HG02798 (cell line): Measurements from ENCODE around the gene ESAM.

ENCODE experiments used
- ATAC-seq: cut with Tn5 transposase; IDR thresholded peaks from one replicate; pipeline ENCODE4 v1.9.1; 2021; ENCODE audit warnings: mild to moderate bottlenecking; ENCODE audit not compliant: unreplicated experiment, poor library complexity

Gene ESAM

GRCh38 chr11:124762105-124762623 is at the start of gene ESAM:
Gene ESAM, minus strand, starts transcription at chr11:124762290. Its CDS starts 136 bp downstream, at chr11:124762154.
- ATAC-seq = peak; percentile 70

DNA sequence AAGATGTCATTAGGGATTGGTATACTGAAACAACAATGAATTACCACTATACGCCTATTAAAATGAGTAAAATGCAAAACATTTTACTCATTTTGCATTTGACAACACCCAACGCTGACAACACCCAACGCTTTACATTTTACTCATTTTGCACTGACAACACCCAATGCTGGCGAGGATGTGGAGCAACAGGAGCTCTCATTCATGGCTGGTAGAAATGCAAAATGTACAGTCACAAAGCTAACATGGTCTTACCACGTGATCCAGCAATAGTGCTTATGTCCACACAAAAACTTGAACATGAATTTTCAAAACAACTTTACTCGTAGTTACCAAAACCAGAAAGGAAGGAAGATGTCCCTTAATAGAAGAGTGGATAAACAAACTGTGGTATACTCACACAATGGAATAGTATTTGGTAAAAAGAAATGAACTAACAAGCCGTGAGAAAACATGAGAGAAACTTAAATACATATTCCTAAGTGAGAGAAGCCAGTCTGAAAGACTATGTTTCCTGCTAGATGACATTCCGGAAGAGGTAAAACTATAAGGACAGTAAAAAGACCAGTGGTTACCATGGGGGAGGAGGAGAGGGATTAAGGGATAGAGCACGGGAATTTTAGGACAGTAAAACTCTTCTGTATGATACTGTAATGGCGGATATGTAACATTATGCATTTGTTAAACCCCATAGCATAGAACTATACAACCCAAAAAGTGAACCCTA is 49.5 kb upstream of the ESAM start:
- no peak for ATAC-seq

DNA sequence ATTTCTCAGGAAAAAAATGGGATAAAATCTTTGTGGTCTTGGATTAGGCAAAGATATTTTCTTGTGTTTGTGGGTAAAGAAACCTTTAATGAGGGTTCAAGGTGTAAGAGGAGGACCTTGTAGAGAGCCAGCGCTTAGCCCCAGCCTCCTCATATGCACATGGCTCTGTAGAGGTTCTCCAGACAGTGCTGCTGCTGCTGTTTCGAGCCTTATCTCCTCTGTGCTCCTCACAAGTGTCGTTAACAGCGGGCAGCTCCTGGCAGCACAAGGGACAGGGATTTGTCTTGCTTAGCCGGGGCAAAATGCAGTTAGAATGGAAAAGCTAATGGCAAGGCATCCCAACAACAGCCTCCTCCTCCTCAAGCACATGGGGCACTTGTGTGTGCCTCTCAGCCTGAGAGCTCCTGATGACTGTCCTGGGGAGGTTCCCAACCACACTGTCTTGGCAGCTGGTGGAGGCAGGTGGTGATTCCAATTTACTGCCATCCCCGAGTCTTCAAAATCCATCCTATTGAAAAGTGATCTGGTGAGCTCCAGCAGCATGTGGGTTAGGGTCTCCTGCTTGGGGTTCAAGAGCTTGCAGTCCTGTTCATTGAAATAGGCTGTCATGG is 45.7 kb upstream of the ESAM start:
- ATAC-seq = no peak

DNA sequence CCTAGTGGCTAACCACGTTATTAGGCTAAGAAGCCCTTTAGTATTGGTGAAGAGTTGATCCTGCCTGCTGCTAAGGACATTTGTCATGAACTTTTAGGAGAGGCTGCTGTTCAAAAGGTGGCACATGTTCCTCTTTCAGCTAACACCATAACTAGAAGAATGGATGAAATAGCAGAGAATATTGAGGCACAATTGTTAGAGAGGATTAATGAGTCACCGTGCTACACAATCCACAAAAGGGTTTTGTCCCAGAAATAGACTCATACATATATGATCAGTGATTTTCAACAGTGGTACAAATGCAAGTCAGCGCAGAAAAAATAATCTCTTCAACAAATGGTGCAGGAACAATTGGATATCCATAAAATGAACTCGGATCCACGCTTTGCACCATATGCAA is 45.1 kb upstream of the ESAM start:
- no peak for ATAC-seq

DNA sequence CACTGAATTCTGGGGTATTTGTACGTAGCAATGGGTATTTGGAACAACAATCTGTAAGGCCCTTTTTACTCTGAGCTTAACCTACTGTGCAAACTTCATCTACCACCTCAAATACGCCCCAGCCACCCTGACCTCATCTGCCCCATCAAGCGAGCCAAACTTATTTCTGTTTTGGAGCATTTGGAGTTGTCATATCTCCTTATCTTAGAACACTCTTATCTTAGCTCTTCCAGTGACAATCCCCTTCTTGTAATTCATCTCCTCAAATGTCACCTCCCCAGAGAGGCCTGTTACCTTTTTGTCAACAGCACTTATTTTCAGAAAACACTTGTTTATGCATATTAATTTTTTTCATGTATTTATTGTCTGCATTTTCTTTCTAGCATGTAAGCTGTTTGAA is 42.8 kb upstream of the ESAM start:
- no peak for ATAC-seq

- no peak for ATAC-seq
These were observed 39.7 kb upstream of the ESAM start for GRCh38 chr11:124801636-124802312.

GRCh38 chr11:124801014-124801413 is 38.9 kb upstream of the ESAM start:
- no peak for ATAC-seq

DNA sequence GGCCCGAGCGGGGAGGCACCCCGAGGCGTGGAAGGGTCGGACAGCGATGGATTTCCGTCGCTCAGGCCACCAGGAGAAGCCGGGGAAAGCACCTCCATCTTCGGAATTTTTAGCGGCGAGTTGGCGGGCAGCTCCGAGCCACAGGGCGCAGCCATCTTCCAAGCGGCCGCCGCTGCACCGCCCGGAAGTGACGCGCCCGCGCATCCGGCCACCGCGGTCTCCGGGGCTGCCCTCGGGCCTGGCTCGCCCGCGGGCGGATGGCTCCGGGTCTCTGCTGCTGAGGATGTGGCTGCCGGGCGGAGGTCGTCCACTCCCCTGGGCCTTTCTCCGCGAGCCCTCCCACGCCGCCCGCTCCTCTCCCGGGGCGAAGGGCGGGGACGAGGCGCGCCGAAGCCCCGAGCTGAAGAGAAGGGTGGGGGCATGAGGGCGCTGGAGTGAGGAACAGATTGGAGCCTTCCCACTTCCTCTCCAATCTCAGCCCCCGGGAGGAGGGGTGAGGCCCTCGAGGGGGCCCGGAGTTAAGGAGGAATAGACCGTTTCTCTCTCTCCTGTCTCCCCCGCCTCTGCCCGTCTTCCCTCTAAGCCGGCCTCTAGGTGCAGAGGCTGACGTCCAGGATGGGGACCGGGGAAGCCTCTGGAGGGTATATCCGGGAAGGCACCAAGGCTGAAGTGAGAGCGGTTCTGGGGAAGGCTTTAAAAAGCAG is 38.3 kb upstream of the ESAM start, which contains the start of gene MSANTD2:
Gene MSANTD2, minus strand, starts transcription at position 181 of the 704 bp plus-strand sequence. Its CDS starts 26 bp downstream, at position 155.
- ATAC-seq = peak; percentile 92

GRCh38 chr11:124799348-124800225 is 37.5 kb upstream of the ESAM start:
- ATAC-seq = peak; percentile 40

DNA sequence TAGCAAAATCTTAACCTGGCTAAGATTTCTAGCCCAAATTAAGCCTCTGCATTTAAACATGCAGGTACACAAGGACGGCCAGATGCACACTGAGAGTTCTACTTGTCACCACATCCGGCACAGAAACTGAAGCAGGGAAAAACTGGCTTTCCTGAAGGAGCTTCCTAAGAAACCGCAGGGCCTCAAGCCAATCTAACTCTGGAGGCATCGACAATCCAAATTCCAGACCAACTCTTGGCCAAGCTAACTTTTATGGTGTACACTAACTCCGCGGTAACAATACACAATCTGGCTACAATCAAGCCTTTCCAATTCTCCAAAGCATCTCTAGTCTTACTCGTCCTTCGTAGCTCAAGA is 36.9 kb upstream of the ESAM start:
- ATAC-seq = peak; percentile 14

GRCh38 chr11:124796312-124796711 is 34.2 kb upstream of the ESAM start:
- no peak for ATAC-seq

- peak; percentile 62 for ATAC-seq
These were observed 31.6 kb upstream of the ESAM start for GRCh38 chr11:124793466-124794278.

GRCh38 chr11:124791626-124792341 is 29.7 kb upstream of the ESAM start:
- ATAC-seq = peak; percentile 64

DNA sequence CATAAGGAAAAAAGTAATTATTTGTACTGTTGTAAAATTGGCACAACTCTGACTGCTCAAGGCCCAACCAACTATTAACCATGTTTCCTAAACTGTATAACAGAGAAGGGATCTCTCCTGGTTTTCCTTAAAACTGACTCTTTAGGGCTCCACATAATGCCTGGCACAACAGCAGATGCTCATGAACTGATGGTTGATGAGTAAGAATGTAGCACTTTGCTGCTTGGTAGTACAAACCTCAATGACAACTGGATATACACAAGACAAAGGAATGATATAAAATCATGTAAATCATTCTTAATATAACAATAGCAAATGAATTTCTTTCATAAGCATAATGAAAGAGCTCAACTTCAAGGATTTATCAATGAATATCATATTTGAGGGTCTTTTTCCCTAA is 26.4 kb upstream of the ESAM start:
- no peak for ATAC-seq

DNA sequence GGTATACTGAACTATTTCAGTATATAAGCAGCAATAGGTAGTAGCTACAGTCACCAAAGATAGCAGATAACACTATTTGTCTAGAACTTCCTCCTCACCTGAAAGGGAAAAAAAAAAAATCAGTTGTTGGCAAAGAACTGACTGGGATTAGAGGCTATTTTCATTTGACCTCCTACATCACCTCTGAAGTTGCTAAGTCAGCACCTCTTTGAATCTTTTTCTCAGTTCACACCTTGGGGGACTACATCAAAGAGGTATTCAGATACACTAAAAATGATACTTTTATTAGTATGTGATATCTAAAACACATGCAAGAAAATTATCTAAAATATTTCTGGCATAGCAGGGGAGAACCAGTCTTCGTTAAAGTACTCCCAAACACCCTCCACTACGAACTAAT is 22.0 kb upstream of the ESAM start:
- no peak for ATAC-seq

DNA sequence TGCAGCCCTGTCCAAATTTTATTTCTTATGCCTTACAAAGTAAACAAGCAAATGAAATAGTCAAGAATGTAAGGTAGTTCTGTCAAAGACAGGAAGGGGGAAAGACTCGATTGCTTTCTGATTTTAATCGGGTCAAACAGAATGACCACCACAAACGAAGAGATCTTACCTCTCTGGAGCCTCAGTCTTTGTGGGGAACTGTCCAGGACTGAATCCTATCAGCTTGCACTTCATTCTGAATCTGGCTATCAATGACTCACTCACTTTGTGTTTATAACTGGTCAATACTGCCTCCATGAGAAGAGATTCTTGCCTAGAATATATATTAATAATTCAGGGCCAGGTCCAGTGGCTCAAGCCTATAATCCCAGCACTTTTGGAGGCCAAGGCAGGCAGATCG is 20.9 kb upstream of the ESAM start:
- ATAC-seq = no peak

GRCh38 chr11:124779568-124779967 is 17.5 kb upstream of the ESAM start:
- no peak for ATAC-seq

DNA sequence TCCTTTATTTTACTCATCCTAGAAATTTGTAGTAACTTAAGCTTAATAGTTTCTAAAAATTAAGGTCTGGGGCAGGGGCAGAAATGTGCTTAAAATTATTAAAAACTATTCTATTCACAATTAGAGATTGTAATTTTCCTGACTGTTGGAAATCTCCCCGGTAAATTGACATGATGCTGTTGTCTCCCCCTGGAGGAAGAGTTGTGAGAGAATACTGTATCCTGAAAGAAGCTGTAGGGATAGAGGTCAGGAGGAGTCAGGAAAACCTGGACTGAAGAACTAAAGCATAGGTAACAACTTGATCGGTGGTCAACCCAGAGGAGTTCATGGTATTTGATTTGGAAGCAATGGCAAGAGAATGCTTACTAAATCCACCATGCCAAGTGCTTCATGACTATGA is 16.2 kb upstream of the ESAM start:
- ATAC-seq = no peak
